ENCODE results near the gene PPP3R1.
A peak's percentile ranks its signal among the peaks of the same experiment; 100 is the strongest.
"Not testable (repeated sequence)": the region's sequence is repeated elsewhere in the genome, so short reads cannot be mapped to it uniquely, and the experiment has no call there.

The PPP3R1 gene

DNA sequence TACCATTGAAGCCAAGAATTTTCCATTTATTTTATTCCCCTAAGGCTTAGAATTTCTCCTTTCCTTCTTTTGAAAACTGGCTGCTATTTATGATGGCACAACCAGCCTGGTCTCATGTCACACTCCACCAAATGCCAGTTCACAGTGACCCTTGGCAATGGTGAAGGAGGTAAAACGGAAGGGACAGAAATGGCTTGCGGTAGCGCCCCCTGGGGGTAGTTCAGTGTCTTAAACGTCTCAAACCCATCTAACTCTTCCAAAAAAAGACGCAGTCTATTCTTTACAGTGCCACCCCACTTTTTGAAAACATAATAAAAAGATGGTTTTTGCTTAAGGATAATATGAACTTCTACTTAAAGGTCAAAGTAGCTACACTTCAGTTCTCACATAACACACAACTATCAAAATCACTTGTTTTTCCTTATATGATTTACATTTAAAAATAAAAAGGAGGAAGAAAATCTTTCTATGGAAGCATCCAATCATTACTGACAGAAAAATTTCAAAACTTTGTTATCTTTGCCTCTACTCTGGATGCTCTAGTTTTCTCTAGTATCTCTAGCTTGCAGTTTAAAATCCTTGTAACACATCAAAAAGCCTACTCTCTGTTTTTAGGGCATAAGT lies 66.7 kb downstream of the PPP3R1 start:
- peak; percentile 69 to 74 for DNase-seq

DNA sequence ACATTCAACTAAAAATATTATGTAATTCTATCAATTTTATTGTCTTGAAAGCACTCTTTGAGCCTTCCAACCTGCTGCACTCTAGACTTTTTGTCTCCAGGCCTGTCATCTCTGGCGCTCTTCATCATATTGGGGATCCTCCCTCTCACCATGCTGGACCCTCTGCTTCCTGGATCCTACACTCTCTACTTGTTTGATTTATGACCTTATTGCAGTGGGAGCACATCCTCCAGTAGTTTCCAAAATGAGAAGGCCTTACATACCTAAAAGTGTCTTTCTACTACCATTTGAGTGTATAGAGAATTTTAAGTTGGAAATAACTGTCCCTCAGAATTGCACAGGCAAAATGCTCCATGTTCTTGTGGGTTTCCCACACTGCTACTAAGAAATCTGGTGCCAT lies 69.4 kb downstream of the PPP3R1 start:
- DNase-seq = no peak

DNA sequence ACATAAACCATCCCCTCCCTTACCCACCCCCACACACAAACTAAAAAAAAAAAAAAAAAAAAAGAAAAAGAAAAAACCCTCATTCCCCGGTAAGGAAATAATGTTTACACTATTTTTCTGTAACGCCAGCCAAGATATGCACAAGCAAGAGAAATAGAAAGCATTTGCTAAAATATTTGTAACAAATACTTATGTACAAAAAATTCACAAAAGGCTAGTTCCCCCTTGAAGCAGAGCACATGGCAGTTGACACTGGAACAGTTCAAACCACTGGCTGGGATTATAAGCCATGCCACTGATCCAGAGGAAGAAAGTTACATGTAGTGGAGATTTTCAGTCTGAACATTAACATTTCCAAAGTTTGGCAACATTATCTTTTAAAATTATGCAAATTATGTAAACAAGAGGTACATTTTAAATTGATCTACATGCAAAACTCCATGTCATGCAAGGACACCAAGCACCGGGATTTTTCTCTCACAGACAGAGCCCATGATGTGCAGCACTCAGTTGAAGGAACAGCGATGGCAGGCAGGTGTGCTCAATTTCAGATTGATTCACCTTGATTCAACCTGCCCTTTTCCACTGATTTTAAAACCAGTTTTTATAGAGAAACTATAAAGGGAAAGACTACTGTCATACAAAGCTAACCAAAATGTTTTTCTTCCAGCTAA lies 73.2 kb downstream of the PPP3R1 start:
- DNase-seq = no peak

DNA sequence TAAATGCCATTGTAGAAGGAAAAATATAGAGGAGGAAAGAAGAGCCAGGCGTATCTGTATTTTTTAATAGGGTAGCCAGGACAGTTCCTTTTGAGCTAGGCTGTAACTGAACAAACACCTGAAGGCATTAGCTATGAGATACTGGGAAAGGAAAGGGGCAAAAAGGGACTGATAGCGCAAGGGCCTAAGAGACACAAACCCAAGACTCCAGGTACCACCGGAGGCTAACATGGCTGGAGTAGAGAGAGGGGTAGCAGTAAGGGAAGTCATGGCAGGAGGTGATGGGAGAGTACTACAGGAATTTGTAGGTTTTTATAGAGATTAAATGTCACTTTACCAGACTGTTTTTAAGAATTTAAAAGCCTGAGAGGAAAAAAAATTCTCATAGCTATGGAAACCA lies 73.9 kb downstream of the PPP3R1 start:
- no peak for DNase-seq

DNA sequence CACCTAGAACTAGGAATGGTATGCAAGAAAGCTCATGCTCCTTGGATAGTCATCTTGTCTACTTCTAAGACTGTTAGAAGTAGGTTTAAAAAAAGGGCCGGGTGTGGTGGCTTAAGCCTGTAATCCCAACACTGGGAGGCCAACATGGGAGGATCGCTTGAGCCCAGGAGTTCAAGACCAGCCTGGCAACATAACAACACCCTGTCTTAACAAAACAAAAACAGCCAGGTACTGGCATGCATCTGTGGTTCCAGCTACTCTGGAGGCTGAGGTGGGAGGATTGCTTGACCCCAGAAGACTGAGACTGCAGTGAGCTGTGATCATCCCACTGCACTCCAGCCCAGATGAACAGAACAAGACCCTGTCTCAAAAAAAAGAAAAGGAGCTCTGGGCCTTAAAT lies 74.8 kb downstream of the PPP3R1 start:
- no peak for DNase-seq

DNA sequence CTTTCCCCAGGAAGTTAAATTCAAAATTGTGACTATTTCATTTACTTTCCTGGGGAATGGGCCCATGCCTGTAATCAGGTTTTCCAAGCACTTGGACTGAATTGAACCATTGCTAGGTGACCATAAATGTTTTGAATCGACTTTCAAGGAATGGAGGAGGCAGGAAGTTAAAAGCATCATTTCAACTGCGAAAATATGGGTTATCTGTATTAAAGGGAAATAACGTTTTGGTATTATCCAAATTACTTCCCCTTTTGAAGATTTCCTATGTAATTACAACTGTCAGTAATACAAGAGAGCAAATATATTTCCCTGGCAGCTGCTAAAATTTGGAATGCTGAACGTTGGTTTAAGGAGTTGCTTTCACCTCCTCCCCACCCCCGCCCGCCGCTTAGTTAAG lies 75.7 kb downstream of the PPP3R1 start:
- no peak for DNase-seq

DNA sequence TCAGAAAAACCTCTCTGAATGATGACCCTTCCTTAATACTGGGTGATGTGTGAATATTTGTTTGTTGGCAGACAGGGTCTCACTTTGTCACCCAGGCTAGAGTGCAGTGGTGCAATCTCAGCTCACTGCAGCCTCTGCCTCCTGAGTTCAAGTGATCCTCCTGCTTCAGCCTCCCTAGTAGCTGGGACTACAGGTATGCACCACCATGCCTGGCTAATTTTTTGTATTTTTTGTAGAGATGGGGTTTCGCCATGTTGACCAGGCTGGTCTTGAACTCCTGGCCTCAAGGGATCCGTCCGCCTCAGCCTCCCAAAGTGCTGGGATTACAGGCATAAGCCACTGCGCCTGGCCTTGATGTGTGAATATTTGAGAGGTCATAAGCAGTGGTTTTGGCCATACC lies 77.1 kb downstream of the PPP3R1 start:
- DNase-seq = not testable (repeated sequence)

DNA sequence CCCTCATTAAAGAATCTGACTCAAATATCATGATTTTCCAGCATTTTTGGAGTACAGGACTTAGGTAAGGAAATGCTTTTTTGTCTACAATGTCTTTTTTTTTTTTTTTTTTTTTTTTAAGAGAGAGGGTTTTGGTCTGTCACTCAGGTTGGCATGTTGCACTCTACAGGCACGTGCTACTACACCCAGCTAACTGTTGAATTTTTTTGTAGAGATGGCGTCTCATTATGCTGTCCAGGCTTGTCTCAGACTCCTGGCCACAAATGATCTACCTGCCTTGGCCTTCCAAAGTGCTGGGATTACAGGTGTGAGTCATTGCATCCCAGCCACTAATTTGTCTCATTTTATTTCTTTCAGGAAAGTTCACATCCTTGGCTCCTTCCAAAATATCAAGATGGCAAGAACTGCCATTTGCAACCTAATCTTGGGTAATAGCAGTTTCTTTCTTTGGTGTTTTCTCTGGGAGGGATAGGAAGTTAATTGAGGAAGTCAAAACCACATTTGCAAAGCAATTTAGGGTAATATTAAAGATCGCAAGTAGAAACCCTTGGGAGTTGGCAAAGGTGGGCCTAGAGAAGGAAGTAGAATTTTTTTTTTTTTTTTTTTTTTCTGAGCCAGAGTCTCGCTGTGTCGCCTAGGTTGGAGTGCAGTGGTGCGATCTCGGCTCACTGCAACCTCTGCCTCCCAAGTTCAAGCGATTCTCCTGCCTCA lies 79.2 kb downstream of the PPP3R1 start:
- DNase-seq = no peak

DNA sequence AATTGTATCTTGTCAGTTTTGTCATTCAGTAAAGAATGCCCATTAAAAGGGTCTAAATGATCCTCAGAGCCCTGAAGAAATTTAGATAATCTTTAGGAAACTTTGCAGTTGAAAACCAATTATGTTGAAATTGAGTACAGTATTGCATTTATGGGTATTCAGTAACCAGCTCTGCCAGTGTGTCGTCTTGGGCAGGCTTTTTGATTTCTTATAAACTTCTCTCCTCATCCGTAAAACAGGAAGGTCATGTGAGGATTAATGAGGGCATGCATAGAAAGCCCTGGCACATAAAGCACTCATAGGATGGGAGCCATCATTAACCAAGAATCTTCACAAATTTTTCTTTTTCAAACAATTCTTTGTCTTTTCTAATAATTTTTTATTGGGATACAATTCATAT lies 79.8 kb downstream of the PPP3R1 start:
- DNase-seq = no peak

DNA sequence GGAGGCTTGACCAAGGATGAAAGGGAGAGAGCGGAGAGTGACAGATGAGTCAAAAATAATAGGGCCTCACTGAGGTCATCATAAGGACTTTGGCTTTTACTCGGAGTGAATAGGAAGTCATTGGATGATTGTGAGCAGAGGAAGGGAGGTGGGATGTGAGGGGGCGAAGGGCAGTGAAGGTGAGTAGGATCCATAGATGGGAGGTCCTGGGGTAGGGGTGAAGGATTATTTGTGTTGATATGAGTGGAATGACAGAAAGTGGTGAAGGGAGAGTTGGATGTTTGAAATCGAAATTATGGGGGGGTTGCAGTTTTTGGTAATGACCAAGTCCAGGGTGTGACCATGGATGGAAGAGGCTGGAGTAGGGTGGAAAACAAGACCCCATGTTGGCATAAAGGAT lies 80.6 kb downstream of the PPP3R1 start:
- DNase-seq = no peak

DNA sequence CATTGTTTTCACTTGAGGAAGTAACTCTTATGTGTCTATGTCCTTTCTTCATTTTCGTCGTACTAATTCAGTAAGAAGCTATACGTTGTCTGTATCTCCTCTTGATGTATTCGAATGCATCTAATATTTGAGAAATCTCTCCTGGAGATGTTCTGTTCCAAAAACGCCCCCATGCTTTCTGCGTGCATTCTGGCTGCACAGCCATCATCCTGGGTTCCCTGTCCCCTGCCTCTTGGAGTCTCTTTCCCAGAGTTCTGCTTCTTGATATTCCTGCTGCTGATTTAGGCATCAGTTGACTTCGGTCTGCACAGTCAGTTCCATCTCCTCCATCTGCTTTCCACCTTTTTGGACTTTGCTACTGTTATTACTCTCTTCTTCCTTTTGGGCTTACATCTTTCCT lies 81.2 kb downstream of the PPP3R1 start:
- no peak for DNase-seq

DNA sequence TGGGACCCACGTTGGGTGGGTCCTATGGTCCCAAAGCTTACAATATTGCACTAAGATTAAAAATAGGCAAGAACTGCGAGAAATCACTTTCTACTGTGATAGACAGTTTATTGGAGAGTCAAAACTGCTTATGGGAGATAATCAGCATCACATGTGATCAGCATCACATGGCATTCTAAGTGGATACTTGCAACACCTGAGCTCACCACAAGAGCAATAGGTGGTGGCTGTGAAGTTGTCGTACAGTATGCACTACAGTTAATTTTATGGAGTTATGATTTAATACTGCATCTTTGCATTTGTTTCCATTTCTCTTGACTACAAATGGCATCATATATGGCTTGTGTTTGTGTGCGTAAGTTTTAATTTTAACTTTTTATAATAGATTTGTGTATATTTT lies 83.0 kb downstream of the PPP3R1 start:
- DNase-seq = no peak

DNA sequence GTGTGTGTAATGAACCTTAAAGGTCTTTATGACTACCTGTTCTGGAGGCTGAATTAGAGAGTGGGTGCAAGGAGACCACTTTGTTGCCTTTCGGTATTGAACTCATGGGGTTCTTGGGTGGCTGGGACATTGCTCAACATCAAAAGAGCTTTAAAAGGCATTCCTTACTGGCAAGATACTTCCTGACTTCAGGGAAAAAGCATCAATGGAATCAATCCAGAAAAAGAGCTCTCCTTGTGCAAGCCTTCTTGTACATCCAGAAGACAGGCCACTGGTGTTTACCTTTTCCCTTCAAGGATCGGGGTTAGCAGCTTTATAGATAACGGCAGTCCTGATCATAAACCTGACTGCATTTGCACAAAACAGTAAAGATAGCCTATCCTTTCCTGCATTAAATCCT lies 85.1 kb downstream of the PPP3R1 start:
- no peak for DNase-seq

DNA sequence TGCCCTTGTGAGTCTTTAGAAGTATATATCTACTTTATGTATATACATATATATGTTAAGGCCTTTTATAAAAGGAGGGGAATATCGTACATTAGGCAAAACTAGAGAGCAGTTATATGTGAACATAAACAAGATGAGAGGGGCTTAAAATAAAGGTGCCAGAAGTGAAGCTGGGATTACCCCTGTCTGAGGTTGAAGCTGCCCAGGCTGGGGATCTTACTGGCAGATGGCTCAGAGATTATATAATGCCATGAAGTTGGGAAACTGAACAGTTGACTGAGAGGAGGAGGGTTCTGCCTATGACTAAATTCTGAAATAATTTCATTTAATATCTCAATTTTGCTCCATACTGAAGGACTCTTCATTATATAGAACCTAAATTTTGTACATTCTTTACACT lies 88.7 kb downstream of the PPP3R1 start:
- no peak for DNase-seq

DNA sequence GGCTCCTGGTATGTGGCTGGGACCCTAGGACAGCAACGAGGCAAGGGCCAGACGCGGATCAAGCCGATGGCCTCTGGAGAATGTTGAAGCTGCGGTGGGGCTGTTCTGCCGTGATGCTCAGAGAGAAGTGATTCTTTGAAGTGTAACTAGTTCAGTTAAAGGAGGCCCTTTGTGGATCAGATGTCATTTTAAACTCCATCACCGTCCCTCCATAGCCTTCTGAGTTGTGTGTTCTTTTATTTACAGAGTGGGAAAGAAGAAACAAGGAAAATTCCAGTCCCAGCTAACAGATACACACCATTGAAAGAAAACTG lies 94.2 kb downstream of the PPP3R1 start:
- no peak for DNase-seq

DNA sequence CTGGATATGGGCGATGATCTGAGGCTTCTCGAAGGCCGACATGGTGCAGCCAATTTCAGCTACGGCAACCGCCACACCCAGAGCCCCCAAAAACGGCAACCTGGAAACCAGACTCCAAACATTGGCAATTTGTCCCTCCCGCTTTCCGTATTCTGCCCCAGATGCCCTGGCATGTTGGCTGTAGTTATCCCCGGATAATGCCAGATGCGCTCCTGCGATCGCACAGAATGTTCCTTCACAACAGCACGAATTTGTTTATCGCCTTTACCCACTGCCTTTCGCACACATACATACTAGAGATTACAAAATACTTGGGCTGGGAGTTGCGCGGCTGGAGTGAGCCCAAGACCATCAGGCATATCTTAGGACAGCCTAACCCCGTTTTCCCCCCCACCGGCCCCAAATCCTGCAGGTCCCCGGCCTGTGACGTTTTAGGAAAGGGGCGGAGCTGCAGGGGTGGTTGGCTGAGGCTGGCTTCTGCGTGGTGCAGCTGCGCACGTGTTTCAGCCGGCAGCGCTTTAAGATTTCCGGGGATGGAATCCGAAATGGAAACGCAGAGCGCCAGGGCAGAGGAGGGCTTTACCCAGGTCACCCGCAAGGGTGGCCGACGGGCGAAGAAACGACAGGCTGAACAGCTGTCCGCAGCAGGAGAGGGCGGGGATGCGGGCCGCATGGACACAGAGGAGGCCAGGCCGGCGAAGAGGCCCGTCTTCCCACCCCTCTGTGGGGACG lies 94.8 kb downstream of the PPP3R1 start, which contains the start of gene PNO1:
Gene PNO1 (plus strand): TSS at position 487 of the 732 bp plus-strand sequence. CDS start 47 bp downstream, at position 534.
- peak; percentile 97 for DNase-seq

DNA sequence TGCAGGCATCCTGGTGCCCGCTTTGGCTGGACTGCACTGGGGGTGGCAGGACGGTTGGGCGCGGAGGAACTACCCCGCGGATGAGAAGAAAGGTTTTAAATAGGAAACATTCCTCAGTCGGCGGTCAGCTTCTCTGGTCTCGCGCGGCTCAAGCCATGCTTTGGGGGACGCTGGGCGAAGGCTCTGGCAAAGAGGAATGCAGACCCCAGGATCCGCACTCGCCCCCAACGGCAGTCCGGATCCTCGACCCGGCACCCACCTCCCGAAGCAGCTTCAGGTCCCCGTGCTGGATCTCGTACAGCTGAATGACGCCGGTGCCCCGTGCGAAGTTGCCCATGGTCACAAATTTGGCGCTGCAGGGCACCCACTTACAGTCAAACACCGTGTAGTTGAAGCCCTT lies 95.3 kb downstream of the PPP3R1 start:
- DNase-seq = no peak

DNA sequence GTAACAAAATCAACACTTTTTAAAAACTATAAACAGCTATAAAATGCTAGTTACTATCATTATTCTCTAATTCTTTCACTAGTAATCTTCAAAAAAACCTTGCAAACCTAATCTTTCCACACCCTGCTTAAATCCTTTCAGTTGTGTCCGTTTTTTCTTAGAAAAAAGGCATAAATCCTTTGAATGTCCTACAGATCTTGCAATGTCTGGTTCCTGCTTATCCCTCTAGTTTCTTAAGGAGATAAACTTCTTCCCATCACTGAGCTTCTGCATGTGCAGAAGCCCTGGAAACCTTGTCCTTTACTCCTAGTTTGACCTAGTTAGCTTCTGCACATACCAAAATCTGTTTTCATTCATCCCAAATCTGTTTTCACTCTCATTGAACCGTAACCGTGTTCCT lies 95.9 kb downstream of the PPP3R1 start:
- no peak for DNase-seq

DNA sequence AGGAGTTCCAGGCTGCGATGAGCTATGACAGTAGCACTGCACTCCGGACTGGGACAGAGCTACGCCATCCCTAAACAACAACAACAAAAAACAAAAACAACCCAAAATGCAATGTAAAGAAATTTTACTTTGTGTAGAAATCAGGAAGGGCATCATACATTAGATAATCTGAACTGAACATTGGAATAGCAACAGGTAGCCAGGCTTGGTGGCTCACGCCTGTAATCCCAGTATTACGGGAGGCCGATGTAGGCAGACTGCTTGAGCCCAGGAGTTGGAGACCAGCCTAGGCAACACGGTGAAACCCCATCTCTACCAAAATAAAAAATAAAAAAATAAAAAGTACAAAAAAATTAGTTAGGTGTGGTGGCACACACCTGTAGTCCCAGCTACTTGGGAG lies 96.7 kb downstream of the PPP3R1 start:
- DNase-seq = no peak

DNA sequence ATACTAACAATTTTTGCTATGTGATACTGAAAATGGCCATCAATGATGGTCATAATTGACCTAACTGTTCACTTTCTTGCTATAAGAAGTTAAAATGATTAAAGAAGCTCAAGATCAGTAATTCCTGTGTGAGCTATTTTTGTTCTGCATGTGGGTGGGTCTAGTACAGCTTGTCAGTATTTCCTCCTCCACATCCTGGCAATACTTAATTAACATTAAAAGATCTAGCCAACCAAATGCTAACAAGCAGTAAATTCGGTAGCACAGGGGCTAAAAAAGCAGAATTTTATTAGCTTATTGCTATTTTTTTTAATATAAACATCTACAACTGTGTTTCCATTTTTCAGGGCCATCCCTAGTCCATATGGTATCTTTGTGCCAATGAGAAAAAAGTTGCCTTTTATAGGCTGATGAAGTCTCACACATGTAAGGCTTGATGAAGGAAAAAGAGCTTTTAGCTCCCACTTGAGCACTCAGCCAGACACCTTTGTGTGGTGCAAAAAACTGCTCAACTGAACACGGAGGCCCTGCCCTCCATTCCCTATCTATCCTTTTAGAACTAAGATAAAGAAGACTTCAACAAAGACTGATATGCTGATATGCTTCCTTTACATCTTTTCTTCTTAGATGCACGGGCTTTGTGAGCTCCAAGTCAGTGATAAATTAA lies 99.5 kb downstream of the PPP3R1 start:
- no peak for DNase-seq

DNA sequence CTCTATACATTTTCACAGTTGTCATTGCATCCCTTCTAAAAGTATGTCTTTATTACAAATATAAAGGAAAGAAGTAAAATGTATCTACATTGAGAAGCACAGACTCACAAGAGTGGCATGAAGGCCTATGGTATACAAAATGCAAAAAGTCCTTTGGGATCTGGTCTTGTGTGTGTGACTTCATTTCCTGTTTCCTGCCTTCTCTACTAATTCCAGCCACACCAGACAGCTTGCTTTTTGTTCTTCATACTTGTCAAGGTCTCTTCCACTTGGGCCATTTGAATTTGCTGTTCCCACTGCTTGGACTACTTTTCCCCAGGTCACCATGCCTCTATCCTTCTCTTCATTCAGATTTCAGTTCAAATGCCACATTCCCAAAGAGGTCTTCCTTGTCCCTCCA lies 101.3 kb downstream of the PPP3R1 start:
- DNase-seq = no peak

DNA sequence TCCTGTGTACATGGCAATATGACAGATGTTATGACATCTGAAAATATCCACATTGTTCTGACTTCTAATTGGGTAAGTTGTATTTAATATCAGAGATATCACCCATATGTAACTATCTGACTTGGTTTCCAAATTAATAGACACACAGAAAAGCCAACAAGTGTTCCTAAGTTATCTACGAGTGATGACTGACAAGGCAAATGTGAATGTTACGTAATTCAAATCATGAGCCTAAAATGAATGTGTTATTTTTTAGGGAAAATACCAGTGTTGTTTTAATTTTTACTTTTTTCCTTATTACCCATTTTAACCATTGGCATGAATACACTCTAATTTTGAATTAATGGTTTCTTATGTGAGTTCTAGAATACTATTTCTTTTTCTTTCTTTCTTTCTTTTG lies 110.5 kb downstream of the PPP3R1 start:
- DNase-seq = no peak

Data from activated T-cell treated with anti-CD3 and anti-CD28 coated beads, Interleukin-2, amount 50 U/mL, for 48 hours (primary cell).